ENCODE measurements around the gene ANKDD1B. TPM values are rescaled to one million over a fixed set of nuclear protein-coding genes. Genes with fewer than 3 reads are reported as not detected.
"Not testable (repeated sequence)": the region's sequence is repeated elsewhere in the genome, so short reads cannot be mapped to it uniquely, and the experiment has no call there.

Gene ANKDD1B
- polyA plus RNA-seq, 1 of the 3 experiments (the other 2 are of a cell fraction): 0.12 TPM

- H3K4me3 ChIP-seq (ENCODE audit: low read depth in 2 of 2, low read length in 1 of 2): no peak overlapping the region
- H3K36me3 ChIP-seq (replicated peaks in 1 of 2; ENCODE audit: control insufficient read depth in 1 of 2, insufficient read depth in 2 of 2, low read length in 1 of 2): peaks cover 24 to 41% of the 10 kb centered on the region in 2 experiments
- H3F3A ChIP-seq (replicated peaks; ENCODE audit: insufficient read depth): peaks cover 19% of the 10 kb centered on the region
- H3K79me2 ChIP-seq (ENCODE audit: insufficient read depth): peaks cover 18% of the 10 kb centered on the region; the same call in 1 of the 2 replicates
- no peak overlapping the region for H2AFZ ChIP-seq (ENCODE audit: low read depth)
- DNase-seq: no peak
- H3K9ac ChIP-seq: no peak overlapping the region
- 87% methylated on average over 2 of the region's 2 CpGs for WGBS (ENCODE audit: low lambda C conversion rate)
- H3K4me2 ChIP-seq: no peak overlapping the region
- no peaks in the 10 kb centered on the region for H3K9me3 ChIP-seq
- peaks cover 4% of the 10 kb centered on the region; the same call in 1 of the 2 replicates for H4K20me1 ChIP-seq (ENCODE audit: insufficient read depth)
- peaks cover 1 to 17% of the 10 kb centered on the region in 2 experiments for H3K4me1 ChIP-seq (ENCODE audit: control insufficient read depth in 1 of 2, insufficient read depth in 2 of 2, low read depth in 1 of 2, low read length in 1 of 2)
- H3K27ac ChIP-seq (ENCODE audit: low read depth in 2 of 2, low read length in 1 of 2): no peak overlapping the region
- ChIA-PET POLR2A (no interaction called here), CTCF (no interaction called here)
- no peak for TF ChIP-seq SMC3 (IDR thresholded peaks at IDR 0.05; ENCODE audit: low read depth, low read length)
- TF ChIP-seq TCF12 (IDR thresholded peaks at IDR 0.05): no peak
- TF ChIP-seq FOSL2 (IDR thresholded peaks at IDR 0.05; ENCODE audit: borderline replicate concordance, low read depth): no peak
- TF ChIP-seq RXRA (IDR thresholded peaks at IDR 0.05; ENCODE audit: borderline replicate concordance, low read depth): no peak
- TF ChIP-seq CTCF (IDR thresholded peaks at IDR 0.05): no peak
- TF ChIP-seq EZH2phosphoT487 (IDR thresholded peaks at IDR 0.05; ENCODE audit: borderline replicate concordance, low read depth): no peak
- no peaks in the 10 kb centered on the region for H3K9me2 ChIP-seq
- no peaks in the 10 kb centered on the region for H3K27me3 ChIP-seq (ENCODE audit: insufficient read depth)
Measured at GRCh38 chr5:75571547-75571946, 39.7 kb upstream of the ANKDD1B start.

GRCh38 chr5:75574791-75575190 lies 36.5 kb upstream of the ANKDD1B start:
- H3F3A ChIP-seq (replicated peaks; ENCODE audit: insufficient read depth): no peaks in the 10 kb centered on the region
- H3K9me2 ChIP-seq: no peaks in the 10 kb centered on the region
- WGBS (ENCODE audit: low lambda C conversion rate): 85% methylated on average over 3 of the region's 3 CpGs
- no peak overlapping the region for H3K4me3 ChIP-seq (ENCODE audit: low read depth in 2 of 2, low read length in 1 of 2)
- no peak overlapping the region for H2AFZ ChIP-seq (ENCODE audit: low read depth)
- no peaks in the 10 kb centered on the region; a peak in 2 of 4 replicates for H3K4me1 ChIP-seq (ENCODE audit: control insufficient read depth in 1 of 2, insufficient read depth in 2 of 2, low read depth in 1 of 2, low read length in 1 of 2)
- ChIA-PET CTCF (interaction anchor here (1.0 to 1.6 kb wide), 2 partner anchors 10 to 117 kb away, joined by 3 to 4 read pairs; no protein-coding TSS in a partner anchor), POLR2A (no interaction called here)
- H3K9me3 ChIP-seq: no peaks in the 10 kb centered on the region
- H3K27ac ChIP-seq (ENCODE audit: low read depth in 2 of 2, low read length in 1 of 2): no peak overlapping the region
- peaks cover under 1% of the 10 kb centered on the region; the same call in 1 of the 2 replicates for H3K79me2 ChIP-seq (ENCODE audit: insufficient read depth)
- TF ChIP-seq SMC3 (IDR thresholded peaks at IDR 0.05; ENCODE audit: low read depth, low read length) (no peak), GABPA (IDR thresholded peaks at IDR 0.05; ENCODE audit: low read depth) (no peak), FOXJ3 (CRISPR knock-in tag; IDR thresholded peaks at IDR 0.05) (no peak), YY1 (IDR thresholded peaks at IDR 0.05; ENCODE audit: low read depth) (no peak), CTCF (IDR thresholded peaks at IDR 0.05) (no peak)
- H4K20me1 ChIP-seq (ENCODE audit: insufficient read depth): no peaks in the 10 kb centered on the region
- DNase-seq: no peak
- peaks cover 37 to 47% of the 10 kb centered on the region in 2 experiments for H3K36me3 ChIP-seq (replicated peaks in 1 of 2; ENCODE audit: control insufficient read depth in 1 of 2, insufficient read depth in 2 of 2, low read length in 1 of 2)
- H3K9ac ChIP-seq: no peak overlapping the region
- no peaks in the 10 kb centered on the region for H3K27me3 ChIP-seq (ENCODE audit: insufficient read depth)
- no peak overlapping the region for H3K4me2 ChIP-seq

- H3K27me3 ChIP-seq (ENCODE audit: insufficient read depth); H3K79me2 ChIP-seq (ENCODE audit: insufficient read depth); H3K9ac ChIP-seq; H3K9me3 ChIP-seq; POLR2A ChIA-PET; H3K27ac ChIP-seq (ENCODE audit: low read depth in 2 of 2, low read length in 1 of 2); H3K4me3 ChIP-seq (ENCODE audit: low read depth in 2 of 2, low read length in 1 of 2); H3K4me1 ChIP-seq (ENCODE audit: control insufficient read depth in 1 of 2, insufficient read depth in 2 of 2, low read depth in 1 of 2, low read length in 1 of 2); H3K9me2 ChIP-seq; H3F3A ChIP-seq (replicated peaks; ENCODE audit: insufficient read depth); H2AFZ ChIP-seq (ENCODE audit: low read depth); DNase-seq; H3K4me2 ChIP-seq; H4K20me1 ChIP-seq (ENCODE audit: insufficient read depth): not testable (repeated sequence)
- 94% methylated on average over 8 of the region's 8 CpGs for WGBS (ENCODE audit: low lambda C conversion rate)
- peaks cover 46 to 69% of the 10 kb centered on the region in 2 experiments for H3K36me3 ChIP-seq (replicated peaks in 1 of 2; ENCODE audit: control insufficient read depth in 1 of 2, insufficient read depth in 2 of 2, low read length in 1 of 2)
- CTCF ChIA-PET: interaction anchor here (1.1 kb wide), 1 partner anchor 759 kb away, joined by 3 read pairs; no protein-coding TSS in a partner anchor
Measured at GRCh38 chr5:75578280-75578679, 33.0 kb upstream of the ANKDD1B start.

Data from SK-N-SH (cell line).